Measurements from ENCODE around the gene ILKAP. TPM values are rescaled to one million over a fixed set of nuclear protein-coding genes. Genes with fewer than 3 reads are reported as not detected.

Gene ILKAP
- total RNA-seq, 1 donor from 2014 or later = 33.2 TPM

- no peak for DNase-seq
These were observed 65.6 kb downstream of the ILKAP start for GRCh38 chr2:238137885-238138284.

DNA sequence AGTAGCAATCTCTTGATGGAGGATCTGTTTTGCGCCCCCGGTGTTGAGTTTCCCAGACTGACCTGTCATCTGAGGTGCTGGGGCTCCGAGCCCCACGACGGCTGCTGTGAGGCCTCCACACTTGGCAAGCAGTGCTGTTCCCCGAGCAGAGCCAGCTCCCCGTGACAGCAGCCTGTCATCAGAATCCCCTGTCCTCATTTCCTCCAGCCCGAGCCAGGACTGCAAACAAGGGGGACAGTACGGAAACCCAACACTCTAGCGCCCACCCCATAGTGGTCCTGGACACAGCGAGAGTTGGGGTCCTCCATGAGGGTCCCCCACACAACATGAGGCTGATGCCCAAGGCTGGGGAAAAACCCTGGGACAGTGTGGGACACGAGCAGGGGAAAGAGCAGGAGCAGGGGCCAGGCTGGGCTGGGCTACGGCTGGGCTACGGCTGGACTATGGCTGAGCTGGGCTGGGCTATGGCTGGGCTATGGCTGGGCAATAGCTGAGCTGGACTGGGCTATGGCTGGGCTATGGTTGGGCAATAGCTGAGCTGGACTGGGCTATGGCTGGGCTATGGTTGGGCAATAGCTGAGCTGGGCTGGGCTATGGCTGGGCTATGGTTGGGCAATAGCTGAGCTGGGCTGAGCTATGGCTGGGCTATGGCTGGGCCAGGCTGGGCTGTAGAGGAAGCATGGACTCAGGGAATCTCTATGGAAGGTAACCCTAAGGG is 66.5 kb downstream of the ILKAP start:
- DNase-seq = no peak

DNA sequence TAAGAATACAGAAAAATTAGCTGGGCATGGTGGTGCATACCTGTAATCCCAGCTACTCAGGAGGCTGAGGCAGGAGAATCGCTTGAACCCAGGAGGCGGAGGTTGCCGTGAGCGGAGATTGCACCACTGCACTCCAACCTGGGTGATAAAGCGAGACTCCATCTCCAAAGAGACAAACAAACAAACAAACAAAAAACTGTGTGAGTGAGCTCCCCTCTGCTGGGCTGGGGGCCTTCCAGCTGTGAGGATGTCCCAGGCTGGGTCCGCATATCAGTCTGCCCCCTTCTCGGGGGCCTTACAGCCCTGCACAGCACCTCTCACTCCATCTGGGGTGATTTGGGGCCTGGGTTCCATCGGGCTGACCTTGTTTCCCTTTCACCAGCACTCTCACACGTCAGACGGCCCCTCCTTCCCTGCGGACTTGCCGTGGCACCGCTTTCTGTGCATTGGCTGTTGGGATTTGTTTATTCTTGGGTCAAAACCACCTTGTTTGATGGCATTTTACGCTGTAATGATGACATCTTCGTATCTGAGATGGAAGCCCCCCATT is 67.8 kb downstream of the ILKAP start:
- no peak for DNase-seq

GRCh38 chr2:238134393-238134785 is 69.1 kb downstream of the ILKAP start:
- no peak for DNase-seq

GRCh38 chr2:238133499-238134392 is 69.7 kb downstream of the ILKAP start:
- DNase-seq = no peak

- DNase-seq = no peak
These were observed 70.7 kb downstream of the ILKAP start for GRCh38 chr2:238132463-238133450.

DNA sequence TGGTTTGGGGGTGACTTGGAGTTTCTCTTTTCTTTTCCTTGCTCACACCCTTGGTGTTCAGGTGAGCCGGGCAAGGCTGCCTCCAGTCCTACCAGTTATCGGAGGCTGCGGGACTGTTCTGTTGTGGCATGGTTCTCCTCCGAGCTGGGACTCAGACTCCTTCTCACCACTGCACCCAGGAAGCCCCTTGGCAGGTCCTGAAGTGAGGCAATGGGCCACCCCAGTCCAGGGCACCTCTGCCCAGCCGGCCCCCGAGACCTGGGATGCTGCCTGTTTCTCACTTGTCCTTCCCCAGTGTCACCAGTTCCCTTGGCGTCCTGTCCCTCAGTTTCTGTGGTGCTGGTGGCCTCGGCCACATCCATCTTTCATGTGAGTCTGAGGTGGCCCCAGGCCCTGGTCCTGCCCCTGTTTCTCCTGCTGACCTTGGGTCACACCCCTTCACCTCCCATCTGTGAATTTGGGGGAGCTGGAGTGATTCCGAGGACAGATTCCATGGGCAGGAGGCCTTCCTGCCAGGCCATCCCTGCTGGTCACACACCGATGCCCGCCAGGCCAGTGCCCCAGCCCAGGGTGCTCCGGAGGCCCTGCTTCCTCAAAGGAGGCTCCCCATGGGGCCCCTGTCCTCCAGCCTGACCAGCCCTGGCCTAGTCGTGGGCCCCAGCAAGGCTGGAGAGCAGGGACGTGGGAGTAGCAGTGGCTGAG is 71.6 kb downstream of the ILKAP start:
- no peak for DNase-seq

GRCh38 chr2:238130696-238131628 is 72.5 kb downstream of the ILKAP start:
- DNase-seq = no peak

DNA sequence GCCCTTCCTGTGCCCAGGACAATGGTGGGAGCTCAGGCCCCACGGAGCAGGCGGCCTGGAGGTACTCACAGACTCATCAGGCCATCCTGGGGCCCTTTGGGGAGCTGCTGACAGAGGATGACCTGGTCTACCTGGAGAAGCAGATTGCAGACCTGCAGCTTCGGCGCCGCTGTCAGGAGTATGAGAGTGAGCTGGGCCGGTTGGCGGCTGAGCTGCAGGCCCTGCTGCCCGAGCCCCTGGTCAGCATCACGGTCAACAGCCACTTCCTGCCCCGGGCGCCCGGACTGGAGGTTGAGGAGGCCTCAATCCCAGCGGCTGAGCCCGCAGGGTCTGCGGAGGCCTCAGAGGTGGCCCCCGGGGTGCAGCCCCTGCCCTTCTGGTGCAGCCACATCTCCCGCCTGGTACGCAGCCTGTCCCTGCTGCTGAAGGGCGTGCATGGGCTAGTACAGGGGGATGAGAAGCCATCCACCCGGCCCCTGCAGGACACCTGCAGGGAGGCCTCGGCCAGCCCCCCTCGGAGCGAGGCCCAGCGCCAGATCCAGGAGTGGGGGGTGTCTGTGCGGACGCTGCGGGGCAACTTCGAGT is 73.3 kb downstream of the ILKAP start:
- DNase-seq = no peak

DNA sequence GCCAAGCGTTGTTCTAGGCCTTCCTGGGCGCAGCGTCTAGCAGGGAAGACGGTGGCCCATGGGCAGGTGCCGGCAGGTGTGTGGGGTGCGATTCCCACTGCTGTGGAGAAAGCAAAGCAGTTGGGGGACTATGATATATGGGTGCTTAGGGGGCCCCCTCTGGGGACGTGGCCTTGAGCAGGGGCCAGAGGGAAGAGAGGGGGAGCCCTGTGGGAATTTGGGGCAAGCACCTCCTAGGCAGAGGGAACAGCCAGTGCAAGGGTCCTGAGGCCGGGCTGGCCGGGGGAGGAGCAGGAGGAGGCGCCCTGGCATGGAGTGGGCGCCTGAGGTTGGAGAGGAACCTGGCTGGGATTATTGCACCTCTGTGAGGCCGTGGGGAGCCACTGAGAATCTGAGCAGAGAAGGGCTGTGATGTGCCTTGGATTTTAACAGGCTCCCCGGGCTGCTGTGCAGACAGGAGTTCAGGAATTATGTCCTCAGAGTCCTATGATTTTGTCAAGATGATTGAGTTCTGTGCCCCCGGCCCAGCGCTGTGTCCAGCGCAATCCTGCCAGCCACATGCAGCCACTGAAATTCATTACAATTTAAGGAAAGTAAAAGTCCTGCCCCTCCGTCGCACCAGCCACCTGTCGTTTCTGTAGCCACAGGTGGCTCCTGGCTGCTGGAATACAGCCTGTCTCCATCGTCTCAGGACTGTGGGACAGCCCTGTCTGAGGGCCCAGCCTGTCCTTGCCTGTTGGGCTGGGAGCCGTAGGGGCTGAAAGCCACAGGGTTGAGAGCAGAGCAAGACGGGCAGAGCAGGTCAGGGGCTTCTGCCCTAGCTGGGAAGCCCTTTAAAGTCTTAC is 74.1 kb downstream of the ILKAP start:
- no peak for DNase-seq

DNA sequence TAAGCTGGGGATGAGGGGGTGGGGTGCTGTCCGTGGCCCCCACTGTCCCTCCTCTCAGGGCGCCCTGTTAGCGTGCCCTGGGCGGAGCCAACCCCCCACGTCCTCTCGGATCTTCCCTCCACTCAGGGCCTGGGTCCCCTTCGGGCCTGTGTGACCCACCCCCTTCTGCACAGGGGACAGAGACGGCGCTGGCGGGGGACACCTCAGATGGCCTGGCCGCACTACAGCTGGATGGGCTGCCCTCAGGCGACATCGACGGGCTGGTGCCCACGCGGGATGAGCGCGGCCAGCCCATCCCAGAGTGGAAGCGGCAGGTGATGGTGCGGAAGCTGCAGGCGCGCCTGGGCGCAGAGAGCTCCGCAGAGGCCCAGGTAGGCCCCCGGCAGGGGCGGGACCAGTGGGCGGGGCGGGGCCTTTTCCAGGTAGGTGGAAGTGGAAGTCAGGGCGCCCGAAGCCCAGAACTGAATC is 74.9 kb downstream of the ILKAP start:
- DNase-seq = no peak

- DNase-seq = no peak
These were observed 75.4 kb downstream of the ILKAP start for GRCh38 chr2:238128061-238128440.

DNA sequence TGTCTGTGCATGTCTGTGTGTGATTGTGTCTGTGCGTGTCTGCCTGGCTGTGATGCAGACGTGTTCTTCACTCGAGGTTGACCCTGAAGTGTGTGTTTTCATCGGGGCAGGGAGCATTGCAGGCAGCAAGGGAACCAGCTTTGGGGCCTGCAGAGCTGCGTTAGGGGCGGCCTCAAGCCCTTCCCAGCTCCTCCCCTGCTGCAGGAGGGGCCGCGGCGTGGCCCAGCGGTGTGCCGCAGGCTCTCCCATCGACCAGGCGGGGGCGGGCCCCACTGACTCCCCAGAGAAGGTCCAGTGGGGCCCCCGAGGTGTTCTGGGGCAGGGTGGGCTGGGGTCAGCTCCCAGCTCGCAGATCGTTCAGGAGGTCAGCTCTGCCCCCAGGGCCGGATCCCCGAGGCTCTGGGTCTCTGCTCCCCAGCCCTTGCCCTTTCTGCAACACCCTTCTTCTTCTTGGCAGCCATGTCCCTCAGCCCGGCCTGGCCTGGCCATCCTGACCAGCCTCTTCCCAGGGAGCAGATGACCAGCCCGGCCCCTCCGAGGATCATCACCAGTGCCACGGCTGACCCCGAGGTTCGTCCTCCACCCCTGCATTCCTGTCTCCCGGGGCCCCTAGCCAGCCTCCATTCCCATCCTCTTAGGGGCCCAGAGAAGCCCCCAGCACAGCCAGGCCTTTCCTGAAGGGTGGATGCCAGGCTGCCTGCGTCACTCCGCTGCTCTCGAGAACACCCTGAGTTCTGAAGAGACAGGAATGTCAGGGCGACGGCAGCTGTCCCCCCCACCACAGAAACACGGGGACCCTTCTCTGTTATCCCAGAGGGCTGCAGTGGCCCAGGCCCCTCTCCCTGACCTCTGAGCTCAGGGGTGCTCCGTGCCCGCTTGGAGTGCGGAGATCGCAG is 76.1 kb downstream of the ILKAP start:
- peak; percentile 53 for DNase-seq

- DNase-seq = no peak
These were observed 76.7 kb downstream of the ILKAP start for GRCh38 chr2:238126775-238127164.

DNA sequence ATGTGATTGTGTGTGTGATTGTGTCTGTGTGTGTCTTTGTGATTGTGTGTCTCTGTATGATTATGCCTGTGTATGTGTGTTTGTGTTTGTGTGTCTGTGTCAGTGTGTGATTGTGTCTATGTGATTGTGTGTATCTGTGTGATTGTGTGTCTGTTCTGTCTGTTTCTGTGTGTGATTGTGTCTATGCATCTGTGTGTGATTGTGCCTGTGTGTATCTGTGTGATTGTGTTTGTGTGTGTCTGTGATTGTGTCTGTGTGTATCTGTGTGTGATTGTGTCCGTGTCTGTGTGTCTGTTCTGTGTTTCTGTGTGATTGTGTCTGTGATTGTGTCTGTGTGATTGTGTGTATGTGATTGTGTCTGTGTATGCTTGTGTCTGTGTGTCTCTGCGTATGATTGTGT is 77.2 kb downstream of the ILKAP start:
- DNase-seq = no peak

DNA sequence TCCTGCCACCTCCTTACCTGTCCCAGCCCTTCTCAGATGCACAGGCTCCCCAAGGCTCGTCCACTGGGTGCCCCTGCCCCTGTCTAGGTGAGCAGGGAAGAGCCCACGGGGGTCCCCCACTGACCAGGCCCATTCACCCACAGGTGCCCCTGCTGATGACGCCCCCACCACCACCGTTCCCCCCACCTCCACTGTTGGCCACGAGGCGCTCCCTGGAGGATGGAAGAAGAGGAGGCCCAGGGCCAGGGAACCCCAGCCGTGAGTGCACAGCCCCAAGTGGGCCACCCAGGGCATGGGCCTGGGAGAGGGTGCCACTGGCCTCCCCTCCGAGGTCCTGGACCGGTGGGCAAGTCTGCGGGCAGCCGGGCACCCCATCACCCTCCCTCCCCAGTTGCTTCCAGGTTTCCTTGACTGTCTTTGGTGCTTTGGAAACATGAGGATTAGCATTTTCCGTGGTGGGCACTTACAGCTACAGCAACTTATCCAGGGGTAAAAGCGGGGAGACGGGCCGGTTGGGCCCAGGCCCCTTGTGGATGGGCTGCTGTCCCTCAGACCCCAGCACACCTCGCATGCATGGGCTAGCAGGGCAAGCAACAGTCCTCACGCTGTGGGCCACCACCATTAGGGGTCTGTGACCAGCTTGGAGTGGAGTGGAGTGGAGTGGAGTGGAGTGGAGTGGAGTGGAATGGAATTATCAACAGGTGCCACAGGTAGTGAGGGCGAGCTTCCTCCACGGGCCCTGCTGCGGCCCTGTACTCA is 78.2 kb downstream of the ILKAP start:
- no peak for DNase-seq
